Aorta (tissue), 5 donors: ENCODE data around the gene PPIL6. TPM values are rescaled to one million over a fixed set of nuclear protein-coding genes. Genes with fewer than 3 reads are reported as not detected.
"Not testable (repeated sequence)": the region's sequence is repeated elsewhere in the genome, so short reads cannot be mapped to it uniquely, and the experiment has no call there.

Source experiments
- ATAC-seq: fragments of 200-7000 bp; cut with Tn5 transposase; one replicate; pipeline ENCODE4 v1.9.1; 2022; ENCODE audit warnings: moderate library complexity; ENCODE audit not compliant: low FRiP score
- DNase-seq, 2 donors: peaks; one replicate each; pipeline ENCODE4 v3.0.0-alpha.2; 2020
- H3K27ac ChIP-seq, 2 donors: one replicate each; pipeline ENCODE4 v1.5.1; 2013; ENCODE audit warnings: low read length in 2 of 2, mild to moderate bottlenecking in 2 of 2, moderate library complexity in 2 of 2, control low read depth in 1 of 2, inconsistent platforms in 1 of 2, low read depth in 1 of 2
- H3K27me3 ChIP-seq, 2 donors: one replicate each; pipeline ENCODE4 v1.6.1; 2013; ENCODE audit warnings: control low read depth in 1 of 2, low read length in 1 of 2, mild to moderate bottlenecking in 1 of 2, moderate library complexity in 1 of 2; ENCODE audit not compliant: insufficient read depth in 2 of 2, control insufficient read depth in 1 of 2
- H3K36me3 ChIP-seq, 2 donors: one replicate each; pipeline ENCODE4 v1.6.1; 2013; ENCODE audit warnings: control low read depth in 1 of 2, low read length in 1 of 2, mild to moderate bottlenecking in 1 of 2; ENCODE audit not compliant: insufficient read depth in 2 of 2, control insufficient read depth in 1 of 2
- H3K4me1 ChIP-seq, 2 donors: one replicate each; pipeline ENCODE4 v1.6.1; 2013; ENCODE audit warnings: low read length in 2 of 2, control low read depth in 1 of 2, mild to moderate bottlenecking in 1 of 2, moderate library complexity in 1 of 2; ENCODE audit not compliant: insufficient read depth in 2 of 2, control insufficient read depth in 1 of 2
- H3K4me3 ChIP-seq, 2 donors: one replicate each; pipeline ENCODE4 v1.5.1; 2013; ENCODE audit warnings: low read length in 2 of 2, control low read depth in 1 of 2, mild to moderate bottlenecking in 1 of 2
- H3K9me3 ChIP-seq: one replicate; pipeline ENCODE4 v1.6.1; 2013; ENCODE audit warnings: mild to moderate bottlenecking, low read length; ENCODE audit not compliant: control insufficient read depth
- WGBS, 2 donors: extraction: QIAGEN DNeasy Blood & Tissue Kit; methylation state at CpG; one replicate each; pipeline ENCODE4 v1.1.7; 2013; 5-methylcytosine and 5-hydroxymethylcytosine counted together
- intact Hi-C, 2 donors: fragments of 100-400 bp; cut with DNase I; formaldehyde crosslinking; loops; one replicate each; pipeline versions ENCODE4 v1.14.2 to v1.15.0; 2022
- polyA plus RNA-seq, 2 donors: library from polyadenylated mRNA; stranded (reverse); fragments of 200-250 nt; gene quantifications; one replicate each; pipeline ENCODE4 v1.2.3, GENCODE V29; 2013
- total RNA-seq, 2 donors: library from RNA; stranded (reverse); fragmentation: NEBNext Ultra II Directional; extraction: Animal tissue kit (Norgen Biotek cat#: 25700); gene quantifications; one replicate each; pipeline ENCODE4 v1.2.1, GENCODE V29; 2021
- donor health status: healthy with polysubstance abuse.
- donor health status: Bipolar disorder and iron deficiency.
- donor health status: DM: no; HTN: no; CAD: no.
- donor health status: DM: no; HTN: no; CAD: no.
- donor health status: DM: yes; HTN: yes; CAD: no.

The PPIL6 gene
- total and polyA plus RNA-seq, 4 donors: 1.0 to 2.7 (median 1.6) TPM

- Histone ChIP-seq H3K36me3 (peaks cover 0 to 4% of the 10 kb centered on the region in 2 donors), H3K9me3 (no peaks in the 10 kb centered on the region), H3K4me3 (no peak overlapping the region), H3K4me1 (peaks cover 0 to 7% of the 10 kb centered on the region in 2 donors), H3K27ac (no peak overlapping the region), H3K27me3 (no peaks in the 10 kb centered on the region)
- DNase-seq (no peak), ATAC-seq (no peak)
- intact Hi-C loops: no loop called here
- 27 to 31% methylated on average over 3 of the region's 3 CpGs for WGBS, 2 donors
Observed at GRCh38 chr6:109370792-109371191, 69.6 kb downstream of the PPIL6 start.

GRCh38 chr6:109370336-109370735 lies 70.1 kb downstream of the PPIL6 start:
- ATAC-seq: no peak
- no peaks in the 10 kb centered on the region for H3K27me3 ChIP-seq
- H3K9me3 ChIP-seq: no peaks in the 10 kb centered on the region
- peaks cover 0 to 4% of the 10 kb centered on the region in 2 donors for H3K36me3 ChIP-seq
- H3K4me3 ChIP-seq: no peak overlapping the region
- H3K4me1 ChIP-seq: peaks cover 0 to 7% of the 10 kb centered on the region in 2 donors
- WGBS, 2 donors: 13 to 22% methylated on average over 1 of the region's 1 CpG
- intact Hi-C loops: no loop called here
- H3K27ac ChIP-seq: no peak overlapping the region
- DNase-seq: no peak

GRCh38 chr6:109369728-109370127 lies 70.7 kb downstream of the PPIL6 start:
- Histone ChIP-seq H3K4me1 (peaks cover 0 to 7% of the 10 kb centered on the region in 2 donors), H3K4me3 (no peak overlapping the region), H3K9me3 (no peaks in the 10 kb centered on the region), H3K27ac (no peak overlapping the region), H3K27me3 (no peaks in the 10 kb centered on the region), H3K36me3 (peaks cover 0 to 4% of the 10 kb centered on the region in 2 donors)
- ATAC-seq (no peak), DNase-seq (no peak)
- intact Hi-C loops: no loop called here
- WGBS, 2 donors: 87 to 89% methylated on average over 4 of the region's 4 CpGs

GRCh38 chr6:109364382-109365078 lies 75.9 kb downstream of the PPIL6 start:
- H3K9me3 ChIP-seq, H3K4me3 ChIP-seq, DNase-seq, H3K4me1 ChIP-seq, H3K27ac ChIP-seq, H3K27me3 ChIP-seq, H3K36me3 ChIP-seq, ATAC-seq, intact Hi-C loops: not testable (repeated sequence)
- 89 to 92% methylated on average over 5 of the region's 5 CpGs for WGBS, 2 donors

- Histone ChIP-seq H3K4me3 (no peak overlapping the region), H3K27ac (no peak overlapping the region), H3K4me1 (no peaks in the 10 kb centered on the region), H3K36me3 (peaks cover 6% of the 10 kb centered on the region in 2 donors), H3K9me3 (no peaks in the 10 kb centered on the region), H3K27me3 (no peaks in the 10 kb centered on the region)
- WGBS, 2 donors: 96 to 98% methylated on average over 2 of the region's 2 CpGs
- ATAC-seq: no peak
- intact Hi-C loops: no loop called here
- no peak for DNase-seq
Observed at GRCh38 chr6:109363753-109364152, 76.7 kb downstream of the PPIL6 start.

- 96 to 99% methylated on average over 7 of the region's 7 CpGs for WGBS, 2 donors
- no peak overlapping the region for H3K4me3 ChIP-seq
- intact Hi-C loops: no loop called here
- no peaks in the 10 kb centered on the region for H3K27me3 ChIP-seq
- no peak overlapping the region for H3K27ac ChIP-seq
- no peaks in the 10 kb centered on the region for H3K4me1 ChIP-seq
- DNase-seq: no peak
- H3K9me3 ChIP-seq: no peaks in the 10 kb centered on the region
- H3K36me3 ChIP-seq: peaks cover 11 to 16% of the 10 kb centered on the region in 2 donors
- ATAC-seq: no peak
Observed at GRCh38 chr6:109362102-109362884, 78.1 kb downstream of the PPIL6 start.

- H3K4me1 ChIP-seq: no peaks in the 10 kb centered on the region
- intact Hi-C loops: no loop called here
- H3K27ac ChIP-seq: no peak overlapping the region
- peaks cover 16 to 17% of the 10 kb centered on the region in 2 donors for H3K36me3 ChIP-seq
- ATAC-seq (no peak), DNase-seq (no peak)
- no peak overlapping the region for H3K4me3 ChIP-seq
- peaks cover 3% of the 10 kb centered on the region for H3K9me3 ChIP-seq
- H3K27me3 ChIP-seq: no peaks in the 10 kb centered on the region
Observed at GRCh38 chr6:109360791-109361190, 79.6 kb downstream of the PPIL6 start.

GRCh38 chr6:109360281-109360680 lies 80.1 kb downstream of the PPIL6 start:
- no peak overlapping the region for H3K4me3 ChIP-seq
- H3K27me3 ChIP-seq: no peaks in the 10 kb centered on the region
- no peaks in the 10 kb centered on the region for H3K4me1 ChIP-seq
- DNase-seq: no peak
- no peak for ATAC-seq
- H3K27ac ChIP-seq: no peak overlapping the region
- 75 to 89% methylated on average over 1 of the region's 1 CpG for WGBS, 2 donors
- H3K36me3 ChIP-seq: peaks cover 16 to 17% of the 10 kb centered on the region in 2 donors
- intact Hi-C loops: no loop called here
- peaks cover 3% of the 10 kb centered on the region for H3K9me3 ChIP-seq

GRCh38 chr6:109359248-109359647 lies 81.2 kb downstream of the PPIL6 start:
- intact Hi-C loops: no loop called here
- H3K4me3 ChIP-seq: no peak overlapping the region
- DNase-seq (no peak), ATAC-seq (no peak)
- H3K27me3 ChIP-seq: no peaks in the 10 kb centered on the region
- H3K27ac ChIP-seq: no peak overlapping the region
- H3K36me3 ChIP-seq: peaks cover 16 to 18% of the 10 kb centered on the region in 2 donors
- WGBS, 2 donors: 99 to 100% methylated on average over 2 of the region's 2 CpGs
- peaks cover 3% of the 10 kb centered on the region for H3K9me3 ChIP-seq
- no peaks in the 10 kb centered on the region for H3K4me1 ChIP-seq
